AG04449 (cell line): Measurements from ENCODE around the gene ABCC3.

Experiments
- CTCF ChIA-PET: fragments of 350-600 bp; formaldehyde crosslinking; extraction: SDS; loops from one replicate; lab custom pipeline; 2021; ENCODE audit warnings: antibody characterized with exemption; lab: Yijun Ruan, JAX
- POLR2A ChIA-PET: fragments of 400-600, 350-600 bp; formaldehyde crosslinking; extraction: SDS; loops from one replicate; lab custom pipeline; 2020; ENCODE audit warnings: antibody characterized with exemption, inconsistent platforms; lab: Yijun Ruan, JAX
- DNase-seq: peaks from one replicate; pipeline ENCODE4 v3.0.0-alpha.2; 2010; ENCODE audit warnings: low read depth, low spot score
- H3K4me3 ChIP-seq: 2 replicates; pipeline ENCODE4 v1.5.1; 2011; ENCODE audit warnings: low read depth, mild to moderate bottlenecking, control low read depth, low read length
- CTCF ChIP-seq: IDR thresholded peaks from one replicate; pipeline ENCODE4 v1.5.1; 2011; ENCODE audit warnings: mild to moderate bottlenecking, moderate library complexity, low read length, control low read depth, inconsistent platforms; ENCODE audit not compliant: insufficient read depth; ENCODE audit errors: missing control alignments

The ABCC3 gene

DNA sequence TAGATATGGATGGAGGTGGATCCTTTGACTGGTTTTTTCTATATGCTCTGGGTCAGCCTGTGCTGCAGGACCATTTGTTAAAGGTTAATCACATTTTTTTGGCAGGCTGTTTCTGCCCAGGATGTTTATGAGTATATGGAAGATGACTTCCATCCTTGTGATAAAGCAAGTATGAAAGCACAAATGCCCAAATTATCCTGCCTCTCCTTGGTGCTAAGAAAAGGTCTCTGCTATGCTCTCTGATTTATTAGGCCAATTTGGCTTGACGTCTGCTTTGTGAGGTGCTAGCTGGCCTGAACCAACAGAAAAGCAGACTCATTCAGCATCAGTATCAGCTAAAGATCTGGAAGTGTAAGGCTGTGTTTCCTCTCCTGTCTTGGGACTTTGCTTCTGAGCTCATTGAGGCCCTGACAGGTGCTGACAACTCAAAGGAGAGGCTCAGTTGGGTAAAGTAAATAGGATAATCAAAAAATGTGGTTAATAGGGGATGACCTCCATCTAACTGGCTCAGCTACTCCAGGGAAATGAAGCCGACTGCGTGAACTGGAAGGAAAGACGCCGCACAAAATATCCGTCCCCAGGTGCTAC, 57.9 kb downstream of the ABCC3 start:
- CTCF ChIA-PET = interaction anchor here (0.9 to 9.3 kb wide), 12 partner anchors 11 to 213 kb away, joined by 3 to 265 read pairs (median 4); partner anchors contain the start of genes ANKRD40 and SPATA20
- no peak overlapping the region for H3K4me3 ChIP-seq
- DNase-seq = no peak
- POLR2A ChIA-PET = interaction anchor here (0.6 to 1.2 kb wide), 2 partner anchors 19 to 53 kb away, joined by 3 read pairs; no protein-coding TSS in a partner anchor
- no peak for TF ChIP-seq CTCF

DNA sequence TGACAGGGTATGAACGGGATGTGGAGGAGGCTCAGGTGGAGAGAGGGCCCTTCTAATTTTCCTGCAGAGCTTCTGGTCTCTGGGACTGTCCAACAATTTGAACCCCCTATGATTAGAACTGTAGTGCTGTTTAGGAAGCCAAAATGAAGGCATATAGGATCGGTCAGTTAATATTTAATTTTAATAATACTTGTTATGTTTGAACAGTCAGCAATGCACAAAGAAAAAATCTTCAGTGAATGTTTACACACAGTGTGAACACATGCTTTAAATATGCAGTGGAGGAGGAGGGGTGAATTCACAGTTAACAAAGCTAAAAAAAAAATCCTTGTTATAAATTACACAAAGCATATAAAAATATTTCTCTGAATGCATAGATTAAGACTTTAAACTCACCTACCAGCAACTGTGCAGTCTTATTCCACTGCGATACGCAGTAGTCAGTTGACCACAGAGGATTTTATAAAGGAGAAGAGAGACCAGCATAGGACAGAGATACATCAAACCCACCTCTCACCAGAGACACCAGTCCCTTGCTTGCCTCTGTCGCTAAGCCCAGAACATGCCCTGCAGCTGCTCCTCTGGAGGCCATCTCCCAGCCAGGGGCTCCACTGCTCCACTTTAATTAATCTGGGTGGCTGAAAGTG, 58.5 kb downstream of the ABCC3 start:
- ChIA-PET CTCF (interaction anchor here (0.9 to 9.3 kb wide), 14 partner anchors 11 to 214 kb away, joined by 3 to 265 read pairs (median 7); partner anchors contain the start of genes ANKRD40, CACNA1G and SPATA20), POLR2A (interaction anchor here (0.6 kb wide), 1 partner anchor 19 kb away, joined by 3 read pairs; no protein-coding TSS in a partner anchor)
- H3K4me3 ChIP-seq = no peak overlapping the region
- no peak for TF ChIP-seq CTCF
- DNase-seq = no peak

GRCh38 chr17:50696365-50696879, 61.7 kb downstream of the ABCC3 start:
- no peak overlapping the region for H3K4me3 ChIP-seq
- ChIA-PET POLR2A (no interaction called here), CTCF (interaction anchor here (0.8 to 9.3 kb wide), 15 partner anchors 10 to 213 kb away, joined by 3 to 265 read pairs (median 9); partner anchors contain the start of genes ANKRD40, LUC7L3 and SPATA20)
- DNase-seq = no peak
- TF ChIP-seq CTCF = no peak

GRCh38 chr17:50697062-50697461, 62.4 kb downstream of the ABCC3 start:
- no peak for DNase-seq
- H3K4me3 ChIP-seq = no peak overlapping the region
- CTCF ChIA-PET = interaction anchor here (0.8 to 9.3 kb wide), 11 partner anchors 9 to 214 kb away, joined by 3 to 265 read pairs (median 20); partner anchors contain the start of genes ANKRD40 and SPATA20
- TF ChIP-seq CTCF = no peak
- POLR2A ChIA-PET = no interaction called here

DNA sequence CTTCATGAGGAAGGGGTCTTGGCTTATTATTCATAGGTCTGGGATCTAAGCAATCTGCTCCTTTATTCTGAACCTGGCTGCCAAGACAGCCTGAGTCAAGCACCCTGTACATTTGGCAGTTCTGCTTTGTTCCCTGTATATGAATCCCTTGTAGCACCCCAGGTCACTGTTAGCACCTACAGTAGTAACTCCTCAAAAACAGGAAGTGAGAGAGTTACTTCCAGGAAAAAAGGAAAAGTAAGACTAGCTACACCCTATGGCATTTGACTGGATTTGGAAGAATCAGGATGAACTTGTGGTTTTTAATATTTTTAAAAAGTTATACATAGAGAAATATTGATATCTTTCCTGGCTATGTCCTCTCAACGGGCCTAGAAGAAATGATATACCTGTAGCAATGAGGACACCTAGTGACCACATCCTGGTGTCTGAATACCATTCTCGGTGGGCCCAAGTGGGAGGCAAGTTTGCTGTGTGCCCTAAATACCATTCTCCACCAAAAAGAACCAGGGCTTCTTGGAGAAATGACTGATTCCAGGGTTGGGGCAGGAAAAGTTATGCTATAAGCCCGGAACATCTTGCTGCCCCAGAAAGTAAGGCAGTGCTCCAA, 63.1 kb downstream of the ABCC3 start:
- DNase-seq = no peak
- TF ChIP-seq CTCF = no peak
- ChIA-PET CTCF (interaction anchor here (1.4 to 9.3 kb wide), 7 partner anchors 8 to 156 kb away, joined by 4 to 265 read pairs (median 54); partner anchors contain the start of genes ANKRD40 and SPATA20), POLR2A (no interaction called here)
- H3K4me3 ChIP-seq = no peak overlapping the region
